Epithelial cell of proximal tubule (primary cell): ENCODE data around the gene CACNA1D. TPM values are rescaled to one million over a fixed set of nuclear protein-coding genes. Genes with fewer than 3 reads are reported as not detected.

Experiments used
- DNase-seq: peaks from one replicate; pipeline ENCODE4 v3.0.0-alpha.2; 2011; ENCODE audit warnings: low read depth
- H3K4me3 ChIP-seq: 2 replicates; pipeline ENCODE4 v1.5.1; 2011; ENCODE audit warnings: low read depth, mild to moderate bottlenecking, low read length
- CTCF ChIP-seq: conservative IDR thresholded peaks from 2 replicates; pipeline ENCODE4 v1.5.1; 2012; ENCODE audit warnings: low read depth, mild to moderate bottlenecking, low read length
- total RNA-seq: library from RNA; depleted of rRNA; stranded (reverse); fragments of >200 nt; gene quantifications from 2 replicates; pipeline ENCODE4 v1.2.3, GENCODE V29; 2015

The CACNA1D gene
- total RNA-seq, 1 donor from 2014 or later, result 1.9 TPM

GRCh38 chr3:53798144-53798543, 303.7 kb downstream of the CACNA1D start:
- no peak overlapping the region for H3K4me3 ChIP-seq
- TF ChIP-seq CTCF, result no peak
- DNase-seq, result no peak

GRCh38 chr3:53799338-53799865, 305.0 kb downstream of the CACNA1D start:
- DNase-seq, result no peak
- H3K4me3 ChIP-seq, result no peak overlapping the region
- no peak for TF ChIP-seq CTCF

- H3K4me3 ChIP-seq, result no peak overlapping the region
- TF ChIP-seq CTCF, result no peak
- no peak for DNase-seq
Observed at GRCh38 chr3:53800041-53800906, 305.9 kb downstream of the CACNA1D start.

GRCh38 chr3:53801319-53801718, 306.9 kb downstream of the CACNA1D start:
- no peak overlapping the region for H3K4me3 ChIP-seq
- TF ChIP-seq CTCF, result no peak
- DNase-seq, result no peak

GRCh38 chr3:53802256-53802880, 308.0 kb downstream of the CACNA1D start:
- no peak for TF ChIP-seq CTCF
- DNase-seq, result no peak
- H3K4me3 ChIP-seq, result no peak overlapping the region

- H3K4me3 ChIP-seq, result no peak overlapping the region
- no peak for TF ChIP-seq CTCF
- DNase-seq, result no peak
Observed at GRCh38 chr3:53803124-53803815, 308.9 kb downstream of the CACNA1D start.
